Thymus (tissue), 11 donors: ENCODE measurements around the gene SSU72. TPM values are rescaled to one million over a fixed set of nuclear protein-coding genes. Genes with fewer than 3 reads are reported as not detected.
"Not testable (repeated sequence)": the region's sequence is repeated elsewhere in the genome, so short reads cannot be mapped to it uniquely, and the experiment has no call there.

ENCODE experiments used
- DNase-seq, 9 donors: peaks; one replicate each; pipeline ENCODE4 v3.0.0-alpha.2; 2013; ENCODE audit warnings: low spot score in 9 of 9, low read depth in 6 of 9, missing footprints in 1 of 9
- H3K27ac ChIP-seq, 2 donors: one replicate each; pipeline ENCODE4 v1.5.1; 2013; ENCODE audit warnings: control low read depth in 1 of 2, low read depth in 1 of 2, low read length in 1 of 2, mild to moderate bottlenecking in 1 of 2, moderate library complexity in 1 of 2
- H3K27me3 ChIP-seq, 2 donors: one replicate each; pipeline ENCODE4 v1.5.1; 2013; ENCODE audit warnings: low read length in 1 of 2; ENCODE audit not compliant: control insufficient read depth in 2 of 2, insufficient read depth in 1 of 2
- H3K36me3 ChIP-seq, 2 donors: one replicate each; pipeline ENCODE4 v1.5.1; 2013; ENCODE audit warnings: low read length in 1 of 2, mild to moderate bottlenecking in 1 of 2, moderate library complexity in 1 of 2; ENCODE audit not compliant: control insufficient read depth in 2 of 2, insufficient read depth in 2 of 2
- H3K4me1 ChIP-seq, 2 donors: one replicate each; pipeline ENCODE4 v1.5.1; 2013; ENCODE audit warnings: low read length in 2 of 2; ENCODE audit not compliant: control insufficient read depth in 2 of 2, insufficient read depth in 2 of 2
- H3K4me3 ChIP-seq, 2 donors: one replicate each; pipeline ENCODE4 v1.5.1; 2013; ENCODE audit warnings: low read length in 2 of 2, control low read depth in 1 of 2, mild to moderate bottlenecking in 1 of 2
- H3K9me3 ChIP-seq, 2 donors: one replicate each; pipeline ENCODE4 v1.5.1; 2013; ENCODE audit warnings: low read length in 1 of 2, mild to moderate bottlenecking in 1 of 2; ENCODE audit not compliant: control insufficient read depth in 2 of 2, insufficient read depth in 1 of 2
- WGBS: extraction: QIAGEN DNeasy Blood & Tissue Kit; methylation state at CpG from one replicate; pipeline ENCODE4 v1.1.7; 2013; 5-methylcytosine and 5-hydroxymethylcytosine counted together
- polyA plus RNA-seq: library from polyadenylated mRNA; stranded (reverse); fragments of 200-250 nt; gene quantifications from one replicate; pipeline ENCODE4 v1.2.3, GENCODE V29; 2013
- total RNA-seq: library from RNA; stranded (reverse); fragments of 120-200 nt; gene quantifications from one replicate; pipeline ENCODE4 v1.2.4, GENCODE V29; 2013
- donor health status: healthy.

SSU72 gene
- total and polyA plus RNA-seq, 2 donors = 47.8 to 109 TPM

- peaks cover 16 to 40% of the 10 kb centered on the region in 2 donors for H3K36me3 ChIP-seq
- H3K27ac ChIP-seq, H3K4me1 ChIP-seq, H3K4me3 ChIP-seq, DNase-seq, H3K27me3 ChIP-seq, H3K9me3 ChIP-seq: not testable (repeated sequence)
- WGBS = 97% methylated on average over 18 of the region's 18 CpGs
These were observed 79.1 kb downstream of the SSU72 start for GRCh38 chr1:1495461-1495975.

GRCh38 chr1:1494311-1494710, 80.4 kb downstream of the SSU72 start:
- H3K9me3 ChIP-seq, H3K4me1 ChIP-seq, H3K27me3 ChIP-seq, DNase-seq, H3K27ac ChIP-seq, H3K4me3 ChIP-seq: not testable (repeated sequence)
- H3K36me3 ChIP-seq = peaks cover 19 to 51% of the 10 kb centered on the region in 2 donors
- WGBS = over 99% methylated on average over 22 of the region's 22 CpGs

Other genes with a start within 250 kb of the SSU72 start
- gene TAS1R3, start 243.6 kb downstream of the SSU72 start, total RNA-seq = 0.19 TPM
- gene TAS1R3, start 243.6 kb downstream of the SSU72 start, polyA plus RNA-seq = 0.37 TPM
- 19.6 TPM for gene DVL1, start 225.4 kb downstream of the SSU72 start, total RNA-seq
- 40.9 TPM for gene DVL1, start 225.4 kb downstream of the SSU72 start, polyA plus RNA-seq
- gene MXRA8, start 216.3 kb downstream of the SSU72 start, total RNA-seq = 2.7 TPM
- 9.6 TPM for gene MXRA8, start 216.3 kb downstream of the SSU72 start, polyA plus RNA-seq
- gene AURKAIP1, start 199.7 kb downstream of the SSU72 start, total RNA-seq = 96.2 TPM
- gene AURKAIP1, start 199.7 kb downstream of the SSU72 start, polyA plus RNA-seq = 116 TPM
- 73.8 TPM for gene CCNL2, start 175.5 kb downstream of the SSU72 start, total RNA-seq
- gene CCNL2, start 175.5 kb downstream of the SSU72 start, polyA plus RNA-seq = 340 TPM
- 119 TPM for gene MRPL20, start 167.6 kb downstream of the SSU72 start, total RNA-seq
- 140 TPM for gene MRPL20, start 167.6 kb downstream of the SSU72 start, polyA plus RNA-seq
- 7.9 TPM for gene ANKRD65, start 153.6 kb downstream of the SSU72 start, total RNA-seq
- 16.0 TPM for gene ANKRD65, start 153.6 kb downstream of the SSU72 start, polyA plus RNA-seq
- gene VWA1, start 139.2 kb downstream of the SSU72 start, total RNA-seq = 5.1 TPM
- gene VWA1, start 139.2 kb downstream of the SSU72 start, polyA plus RNA-seq = 16.8 TPM
- 0.24 TPM for gene ATAD3C, start 125.2 kb downstream of the SSU72 start, total RNA-seq
- 2.8 TPM for gene ATAD3C, start 125.2 kb downstream of the SSU72 start, polyA plus RNA-seq
- 14.9 TPM for gene ATAD3B, start 103.1 kb downstream of the SSU72 start, total RNA-seq
- gene ATAD3B, start 103.1 kb downstream of the SSU72 start, polyA plus RNA-seq = 58.9 TPM
- 20.2 TPM for gene ATAD3A, start 62.7 kb downstream of the SSU72 start, total RNA-seq
- gene ATAD3A, start 62.7 kb downstream of the SSU72 start, polyA plus RNA-seq = 17.5 TPM
- 0.42 TPM for gene TMEM240, start 34.2 kb downstream of the SSU72 start, total RNA-seq
- 2.8 TPM for gene TMEM240, start 34.2 kb downstream of the SSU72 start, polyA plus RNA-seq
- 0.24 TPM for gene FNDC10, start 25.3 kb upstream of the SSU72 start, total RNA-seq
- 0.80 TPM for gene FNDC10, start 25.3 kb upstream of the SSU72 start, polyA plus RNA-seq
- 34.9 TPM for gene MIB2, start 40.6 kb upstream of the SSU72 start, total RNA-seq
- gene MIB2, start 40.6 kb upstream of the SSU72 start, polyA plus RNA-seq = 160 TPM
- gene MMP23B, start 57.3 kb upstream of the SSU72 start, total RNA-seq = 4.1 TPM
- 2.7 TPM for gene MMP23B, start 57.3 kb upstream of the SSU72 start, polyA plus RNA-seq
- 16.1 TPM for gene CDK11B, start 84.1 kb upstream of the SSU72 start, total RNA-seq
- gene CDK11B, start 84.1 kb upstream of the SSU72 start, polyA plus RNA-seq = 35.6 TPM
- 22.5 TPM for gene SLC35E2B, start 117.9 kb upstream of the SSU72 start, total RNA-seq
- gene SLC35E2B, start 117.9 kb upstream of the SSU72 start, polyA plus RNA-seq = 45.6 TPM
- gene CDK11A, start 149.5 kb upstream of the SSU72 start, total RNA-seq = 19.8 TPM
- 52.2 TPM for gene CDK11A, start 149.5 kb upstream of the SSU72 start, polyA plus RNA-seq
- 25.0 TPM for gene NADK, start 203.6 kb upstream of the SSU72 start, total RNA-seq
- 60.0 TPM for gene NADK, start 203.6 kb upstream of the SSU72 start, polyA plus RNA-seq